ENCODE measurements around the gene CDC42EP2. TPM values are rescaled to one million over a fixed set of nuclear protein-coding genes. Genes with fewer than 3 reads are reported as not detected.
A peak's percentile ranks its signal among the peaks of the same experiment; 100 is the strongest.

The CDC42EP2 gene
- total and polyA plus RNA-seq, 2 donors from 2014 or later: 13.7 to 19.4 TPM

DNA sequence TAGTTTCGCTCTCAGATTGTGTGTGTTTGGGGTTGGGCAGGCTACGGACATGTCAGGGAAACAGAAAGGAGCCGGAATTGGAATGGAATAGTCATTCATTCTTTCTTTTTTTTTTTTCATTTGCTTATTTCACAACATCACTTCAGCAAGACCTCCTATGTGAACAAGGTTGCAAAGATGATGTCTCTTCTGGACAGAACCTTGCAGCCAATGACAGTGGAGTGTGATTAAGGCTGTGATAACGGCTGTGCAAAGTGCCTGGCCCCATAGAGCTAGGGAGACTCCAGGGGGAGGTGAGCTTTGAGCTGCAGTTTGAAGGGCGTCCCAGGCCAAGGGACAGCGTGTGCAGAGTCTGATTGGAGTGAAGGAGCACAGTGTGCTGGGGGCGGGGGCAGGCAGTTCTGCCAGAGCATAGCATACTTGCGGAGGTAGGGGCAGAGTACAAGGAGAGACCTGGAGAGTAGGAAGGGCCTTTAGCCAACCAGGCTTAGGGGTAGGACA is 43.2 kb downstream of the CDC42EP2 start:
- H3K27me3 ChIP-seq (ENCODE audit: control insufficient read depth, insufficient read depth, low read length): no peaks in the 10 kb centered on the region
- H3K36me3 ChIP-seq (ENCODE audit: control insufficient read depth in 2 of 3, insufficient read depth in 3 of 3, low read length in 3 of 3): no peaks in the 10 kb centered on the region
- no peak for TF ChIP-seq CTCF (IDR thresholded peaks at IDR 0.05; ENCODE audit: borderline replicate concordance, extremely low read depth, insufficient read depth)
- peaks cover 0 to 19% (median 18%) of the 10 kb centered on the region in 3 donors for H3K4me1 ChIP-seq (ENCODE audit: control insufficient read depth in 2 of 3, insufficient read depth in 2 of 3, low read depth in 1 of 3, low read length in 3 of 3)
- H3K9me3 ChIP-seq (ENCODE audit: control insufficient read depth in 2 of 3, insufficient read depth in 1 of 3, low read length in 3 of 3): no peaks in the 10 kb centered on the region
- FAIRE-seq (no peak), DNase-seq (peak in 2 of 5 donors; percentile 27 to 46)
- intact Hi-C loops (cut with DNase I): no loop called here
- H3K4me3 ChIP-seq (ENCODE audit: low read length in 3 of 3): no peak overlapping the region
- peak overlapping the region in 1 of 2 donors; percentile 37 for H3K27ac ChIP-seq (ENCODE audit: low read depth in 2 of 2, low read length in 2 of 2)
- no peak overlapping the region for H3K9ac ChIP-seq (ENCODE audit: low read length in 3 of 3)

DNA sequence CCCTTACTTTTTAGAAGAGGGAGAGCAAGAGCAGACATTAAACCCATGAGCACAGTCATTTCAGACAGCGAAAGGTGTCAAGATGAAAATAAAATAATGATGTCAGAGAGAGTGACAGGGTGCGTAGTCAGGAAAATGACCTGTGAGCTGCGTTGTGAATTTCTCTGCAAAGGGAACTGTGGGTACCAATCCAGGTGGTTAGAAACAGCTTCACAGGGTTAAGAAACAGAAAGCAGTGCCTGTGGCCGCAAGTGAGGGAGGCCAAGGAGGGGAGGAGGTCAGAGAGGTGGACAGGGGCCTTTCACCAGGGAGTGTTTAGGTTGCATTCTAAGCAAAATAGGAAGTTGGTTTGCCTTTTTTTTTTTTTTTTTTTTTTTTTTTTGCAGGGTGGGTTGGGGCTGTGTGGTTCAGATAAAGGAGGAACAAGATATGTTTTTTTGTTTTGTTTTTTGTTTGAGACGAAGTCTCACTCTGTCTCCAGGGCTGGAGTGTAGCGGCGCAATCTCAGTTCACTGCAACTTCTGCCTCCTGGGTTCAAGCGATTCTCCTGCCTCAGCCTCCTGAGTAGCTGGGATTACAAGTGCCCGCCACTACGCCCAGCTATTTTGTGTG is 47.8 kb downstream of the CDC42EP2 start:
- TF ChIP-seq CTCF (IDR thresholded peaks at IDR 0.05; ENCODE audit: borderline replicate concordance, extremely low read depth, insufficient read depth): no peak
- DNase-seq (no peak), FAIRE-seq (no peak)
- no peak overlapping the region for H3K27ac ChIP-seq (ENCODE audit: low read depth in 2 of 2, low read length in 2 of 2)
- no peaks in the 10 kb centered on the region for H3K27me3 ChIP-seq (ENCODE audit: control insufficient read depth, insufficient read depth, low read length)
- H3K9ac ChIP-seq (ENCODE audit: low read length in 3 of 3): no peak overlapping the region
- H3K4me3 ChIP-seq (ENCODE audit: low read length in 3 of 3): no peak overlapping the region
- H3K4me1 ChIP-seq (ENCODE audit: control insufficient read depth in 2 of 3, insufficient read depth in 2 of 3, low read depth in 1 of 3, low read length in 3 of 3): peaks cover 0 to 10% (median 6%) of the 10 kb centered on the region in 3 donors
- H3K36me3 ChIP-seq (ENCODE audit: control insufficient read depth in 2 of 3, insufficient read depth in 3 of 3, low read length in 3 of 3): no peaks in the 10 kb centered on the region
- H3K9me3 ChIP-seq (ENCODE audit: control insufficient read depth in 2 of 3, insufficient read depth in 1 of 3, low read length in 3 of 3): no peaks in the 10 kb centered on the region
- intact Hi-C loops (cut with DNase I): no loop called here

GRCh38 chr11:65362966-65363365 is 48.3 kb downstream of the CDC42EP2 start:
- Histone ChIP-seq H3K4me1 (ENCODE audit: control insufficient read depth in 2 of 3, insufficient read depth in 2 of 3, low read depth in 1 of 3, low read length in 3 of 3) (peaks cover 0 to 10% (median 6%) of the 10 kb centered on the region in 3 donors), H3K9me3 (ENCODE audit: control insufficient read depth in 2 of 3, insufficient read depth in 1 of 3, low read length in 3 of 3) (no peaks in the 10 kb centered on the region), H3K27me3 (ENCODE audit: control insufficient read depth, insufficient read depth, low read length) (no peaks in the 10 kb centered on the region), H3K36me3 (ENCODE audit: control insufficient read depth in 2 of 3, insufficient read depth in 3 of 3, low read length in 3 of 3) (no peaks in the 10 kb centered on the region), H3K9ac (ENCODE audit: low read length in 3 of 3) (no peak overlapping the region), H3K27ac (ENCODE audit: low read depth in 2 of 2, low read length in 2 of 2) (no peak overlapping the region), H3K4me3 (ENCODE audit: low read length in 3 of 3) (no peak overlapping the region)
- TF ChIP-seq CTCF (IDR thresholded peaks at IDR 0.05; ENCODE audit: borderline replicate concordance, extremely low read depth, insufficient read depth): no peak
- intact Hi-C loops (cut with DNase I): no loop called here
- FAIRE-seq (no peak), DNase-seq (no peak)
